ENCODE results near the gene MAP4.
"Not testable (repeated sequence)": the region's sequence is repeated elsewhere in the genome, so short reads cannot be mapped to it uniquely, and the experiment has no call there.

The MAP4 gene

GRCh38 chr3:48016301-48016973, at the start of gene MAP4:
MAP4 (minus strand) TSS chr3:48016416; CDS start chr3:47998860, 17,556 bp downstream.
- DNase-seq = no peak

GRCh38 chr3:48065035-48065434, 48.8 kb upstream of the MAP4 start:
- no peak for DNase-seq

- DNase-seq = no peak
These were observed 48.1 kb upstream of the MAP4 start for GRCh38 chr3:48064292-48064829.

GRCh38 chr3:48061586-48061985, 45.4 kb upstream of the MAP4 start:
- DNase-seq = not testable (repeated sequence)

GRCh38 chr3:48058091-48058490, 41.9 kb upstream of the MAP4 start:
- no peak for DNase-seq

- DNase-seq = no peak
These were observed 41.3 kb upstream of the MAP4 start for GRCh38 chr3:48057521-48057920.

GRCh38 chr3:48047841-48048464, 31.7 kb upstream of the MAP4 start:
- no peak for DNase-seq

GRCh38 chr3:48042071-48042760, 26.0 kb upstream of the MAP4 start:
- DNase-seq = no peak

- DNase-seq = no peak
These were observed 23.4 kb upstream of the MAP4 start for GRCh38 chr3:48039487-48040190.

GRCh38 chr3:48038971-48039481, 22.8 kb upstream of the MAP4 start:
- no peak for DNase-seq

- no peak for DNase-seq
These were observed 17.8 kb upstream of the MAP4 start for GRCh38 chr3:48034000-48034516.

GRCh38 chr3:48030188-48030587, 14.0 kb upstream of the MAP4 start:
- DNase-seq = no peak

- DNase-seq = no peak
These were observed 11.0 kb upstream of the MAP4 start for GRCh38 chr3:48026951-48027908.

GRCh38 chr3:48026098-48026497, 9.9 kb upstream of the MAP4 start:
- no peak for DNase-seq

- no peak for DNase-seq
These were observed 8.2 kb upstream of the MAP4 start for GRCh38 chr3:48024401-48024800.

GRCh38 chr3:48023377-48023776, 7.2 kb upstream of the MAP4 start:
- DNase-seq = no peak

GRCh38 chr3:48022178-48022577, 6.0 kb upstream of the MAP4 start:
- DNase-seq = no peak

GRCh38 chr3:48018841-48019240, 2.6 kb upstream of the MAP4 start:
- no peak for DNase-seq

- no peak for DNase-seq
These were observed 610 bp downstream of the MAP4 start for GRCh38 chr3:48015431-48016180.

- no peak for DNase-seq
These were observed 1.9 kb downstream of the MAP4 start for GRCh38 chr3:48014358-48014757.

All from NCI-H510A treated with DMSO at 0.1 percent for 48 hours (cell line).